Putamen (tissue), 1 donor: Measurements from ENCODE around the gene SLF1.

Source experiments
- DNase-seq: peaks from one replicate; pipeline ENCODE4 v3.0.0-alpha.2; 2016; ENCODE audit warnings: low spot score

The SLF1 gene

DNA sequence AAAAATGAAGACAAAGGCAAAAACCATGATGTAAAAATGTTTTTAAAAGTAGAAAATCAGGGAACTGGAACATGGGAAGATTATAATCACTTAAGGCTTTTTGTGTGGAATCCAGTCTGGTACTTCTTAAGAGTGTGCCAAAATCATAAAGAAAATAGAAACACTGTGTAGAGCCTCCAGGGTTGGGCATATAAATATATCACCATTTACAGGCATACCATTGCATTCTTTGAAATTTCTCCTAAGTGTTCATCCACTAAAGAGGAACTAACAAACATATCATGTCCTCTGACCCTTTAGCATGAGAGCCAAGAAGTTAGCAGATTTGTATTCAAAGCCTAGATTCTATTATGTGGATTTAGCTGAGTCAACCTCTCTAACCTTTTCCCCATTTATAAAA lies 93.3 kb downstream of the SLF1 start:
- no peak for DNase-seq

- DNase-seq, result no peak
Measured at GRCh38 chr5:94715768-94716167, 97.3 kb downstream of the SLF1 start.

DNA sequence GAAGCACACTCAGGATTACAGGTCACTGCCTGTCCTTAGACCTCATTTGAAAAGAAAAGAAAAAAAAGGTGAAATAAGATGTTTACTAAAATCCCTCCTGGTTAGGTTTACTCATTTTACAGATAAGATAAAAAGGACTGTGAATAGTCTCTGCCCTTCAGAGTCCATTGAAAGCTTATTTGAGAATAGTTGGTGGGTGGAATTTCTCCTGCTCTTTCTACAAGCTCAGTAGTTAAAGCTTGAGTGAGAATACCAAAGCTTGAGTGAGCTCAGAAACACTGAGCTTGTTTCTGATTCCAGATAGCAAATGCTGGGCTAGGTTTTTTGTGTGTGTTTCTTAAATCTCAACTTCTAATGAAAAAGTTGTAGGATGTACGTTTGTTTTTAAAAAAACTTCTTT lies 106.7 kb downstream of the SLF1 start:
- no peak for DNase-seq

- DNase-seq, result no peak
Measured at GRCh38 chr5:94731471-94731870, 113.0 kb downstream of the SLF1 start.

DNA sequence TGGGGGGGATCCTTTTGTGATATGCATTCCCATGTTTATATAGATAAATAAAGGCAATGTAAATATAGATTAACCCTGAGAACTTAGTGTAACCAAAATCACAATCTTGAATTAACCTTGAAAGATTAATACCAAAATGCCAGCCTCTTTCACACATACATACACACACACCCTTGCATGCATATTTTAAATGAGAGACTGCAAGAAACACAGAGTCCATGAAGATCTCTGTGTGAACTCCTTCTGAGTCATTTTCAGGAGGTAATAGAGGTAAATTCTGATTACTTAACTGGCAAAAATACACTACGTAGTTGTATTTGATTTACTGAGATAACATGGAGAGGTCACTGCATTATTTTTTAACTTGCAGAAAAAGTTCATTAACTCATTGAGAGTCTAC lies 118.0 kb downstream of the SLF1 start:
- DNase-seq, result no peak

DNA sequence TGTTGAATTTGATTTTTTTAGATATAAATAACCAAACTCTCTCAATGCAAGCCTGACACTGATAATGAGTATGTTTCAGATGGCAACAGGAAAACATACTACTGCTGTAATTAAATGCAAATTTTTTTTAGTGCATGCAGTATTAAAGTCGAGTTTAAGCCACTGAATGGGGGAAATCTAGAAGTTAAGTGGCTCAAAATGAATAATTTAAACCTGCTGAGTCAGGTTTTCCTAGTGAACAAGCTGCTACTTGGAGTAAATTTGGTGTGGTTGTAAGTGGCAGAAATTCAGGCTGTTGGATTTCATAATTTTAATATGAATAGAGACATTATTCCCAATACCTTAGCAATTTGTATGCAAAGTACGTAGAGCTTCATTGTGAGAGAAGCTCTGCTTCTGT lies 121.8 kb downstream of the SLF1 start:
- no peak for DNase-seq

GRCh38 chr5:94742852-94743251 lies 124.4 kb downstream of the SLF1 start:
- DNase-seq, result no peak

DNA sequence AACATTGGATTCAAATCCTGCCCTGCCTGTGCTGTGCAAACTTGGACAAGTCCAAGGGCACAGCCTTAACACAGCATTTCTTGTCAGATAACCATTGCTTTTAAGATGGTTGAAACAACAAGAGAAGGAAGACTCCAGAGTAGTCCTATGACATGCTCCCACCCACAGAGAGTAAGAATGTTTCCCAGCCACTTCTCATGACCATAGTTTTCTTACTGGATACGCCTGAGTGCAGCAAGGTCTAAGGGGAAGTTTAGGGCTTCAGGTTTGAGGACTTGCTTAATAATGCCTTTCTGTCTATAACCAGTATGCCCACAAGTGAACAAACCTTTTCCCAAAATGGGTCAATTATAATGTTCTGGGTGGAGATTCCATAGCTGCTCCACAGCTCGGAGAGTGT lies 126.4 kb downstream of the SLF1 start:
- DNase-seq, result no peak

DNA sequence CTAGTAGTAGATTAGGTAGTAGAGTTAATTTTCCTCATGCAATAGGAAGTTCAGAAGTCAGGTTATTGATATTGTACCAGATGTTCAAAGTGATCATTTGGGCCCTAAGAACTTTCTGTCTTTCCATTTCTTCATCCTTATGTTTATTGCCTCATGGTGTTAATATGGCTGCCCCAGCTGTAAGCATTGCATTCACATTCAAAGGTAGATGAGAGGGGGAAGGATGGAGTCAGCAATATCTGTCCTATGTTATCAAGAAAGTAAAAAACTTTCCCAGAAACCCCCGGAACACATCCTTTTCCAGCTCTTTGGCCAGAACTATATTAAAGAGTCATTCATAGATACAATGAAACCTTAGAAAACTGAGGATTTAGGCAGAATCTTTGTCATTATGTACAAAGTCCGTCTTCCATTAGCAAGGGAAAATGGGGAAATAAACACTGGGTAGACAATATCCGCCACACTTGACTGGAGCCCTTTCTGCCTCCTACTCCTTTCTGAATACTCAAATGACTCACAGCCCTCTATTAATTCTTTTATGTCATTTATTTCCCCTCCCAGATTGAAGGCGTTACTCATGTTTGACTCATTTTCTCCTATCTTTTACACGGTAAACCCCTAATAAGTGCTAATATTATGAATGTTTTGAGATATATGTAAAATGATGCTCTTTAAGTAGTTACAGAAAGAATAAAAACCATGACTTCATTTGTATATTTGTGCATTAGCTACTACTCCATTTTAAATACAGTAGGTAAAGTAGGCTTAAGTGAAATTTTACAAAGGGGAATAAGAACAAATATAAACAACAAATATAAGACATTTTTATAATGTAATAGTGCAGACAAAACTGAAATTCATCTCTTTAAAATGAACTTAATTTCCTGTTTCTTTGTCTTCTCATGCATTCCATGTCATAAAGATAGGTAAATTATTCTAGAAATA lies 127.6 kb downstream of the SLF1 start:
- DNase-seq, result peak; percentile 37

GRCh38 chr5:94746731-94747124 lies 128.3 kb downstream of the SLF1 start:
- DNase-seq, result no peak
